NCI-H1436 (cell line): ENCODE data around the gene UNC13C.

Source experiments
- DNase-seq: peaks from one replicate; lab custom pipeline; 2025; lab: John Stamatoyannopoulos, UW

The UNC13C gene

GRCh38 chr15:54566654-54567053 is 588.4 kb downstream of the UNC13C start:
- DNase-seq = no peak

GRCh38 chr15:54567408-54568035 is 589.3 kb downstream of the UNC13C start:
- DNase-seq = no peak

- no peak for DNase-seq
These were observed 590.1 kb downstream of the UNC13C start for GRCh38 chr15:54568381-54568780.

GRCh38 chr15:54571576-54571975 is 593.3 kb downstream of the UNC13C start:
- DNase-seq = no peak

- no peak for DNase-seq
These were observed 597.3 kb downstream of the UNC13C start for GRCh38 chr15:54575586-54575985.

- no peak for DNase-seq
These were observed 598.2 kb downstream of the UNC13C start for GRCh38 chr15:54576298-54576935.

GRCh38 chr15:54577476-54578250 is 599.4 kb downstream of the UNC13C start:
- DNase-seq = no peak

- no peak for DNase-seq
These were observed 601.6 kb downstream of the UNC13C start for GRCh38 chr15:54579855-54580254.

GRCh38 chr15:54580643-54581042 is 602.4 kb downstream of the UNC13C start:
- DNase-seq = no peak

- DNase-seq = no peak
These were observed 604.8 kb downstream of the UNC13C start for GRCh38 chr15:54582863-54583643.

- DNase-seq = no peak
These were observed 606.8 kb downstream of the UNC13C start for GRCh38 chr15:54585063-54585462.

- no peak for DNase-seq
These were observed 615.9 kb downstream of the UNC13C start for GRCh38 chr15:54594115-54594514.

- no peak for DNase-seq
These were observed 621.1 kb downstream of the UNC13C start for GRCh38 chr15:54599386-54599785.

GRCh38 chr15:54605043-54605442 is 626.8 kb downstream of the UNC13C start:
- DNase-seq = no peak

- DNase-seq = no peak
These were observed 627.3 kb downstream of the UNC13C start for GRCh38 chr15:54605556-54605955.

- no peak for DNase-seq
These were observed 630.9 kb downstream of the UNC13C start for GRCh38 chr15:54608876-54609835.

GRCh38 chr15:54618120-54618519 is 639.9 kb downstream of the UNC13C start:
- no peak for DNase-seq

- DNase-seq = no peak
These were observed 640.9 kb downstream of the UNC13C start for GRCh38 chr15:54619180-54619579.

GRCh38 chr15:54620916-54621315 is 642.7 kb downstream of the UNC13C start:
- DNase-seq = no peak

GRCh38 chr15:54636147-54636546 is 657.9 kb downstream of the UNC13C start:
- no peak for DNase-seq

GRCh38 chr15:54638666-54639065 is 660.4 kb downstream of the UNC13C start:
- no peak for DNase-seq
